ENCODE data around the gene RAB11A. TPM values are rescaled to one million over a fixed set of nuclear protein-coding genes. Genes with fewer than 3 reads are reported as not detected.

RAB11A gene
- 100 to 1,000 TPM; 178 to 223 TPM for total RNA-seq

- Histone ChIP-seq H3K4me1 (replicated peaks) (no peaks in the 10 kb centered on the region), H3K4me3 (peak within 1 kb of the TSS; percentile 84 to 95), H3K9me3 (no peaks in the 10 kb centered on the region), H3K27ac (peak within 1 kb of the TSS; percentile 96 to 98), H3K36me3 (no peaks in the 10 kb centered on the region), H3K27me3 (replicated peaks; ENCODE audit: insufficient read depth) (no peaks in the 10 kb centered on the region)
- DNase-seq (ENCODE audit: low spot score): peak; percentile 94
- TF ChIP-seq CTCF (IDR thresholded peaks at IDR 0.05) (peak in 3 of 4 experiments; percentile 37 to 44 (median 42)), POLR2AphosphoS5 (IDR thresholded peaks at IDR 0.05) (peak; percentile 96), POLR2A (IDR thresholded peaks at IDR 0.05) (peak; percentile 95)
- WGBS: under 1% methylated on average over 62 of the region's 62 CpGs
- intact Hi-C loops (cut with DNase I): loop anchor here (2.0 to 5.0 kb wide), 2 partner anchors 37 to 77 kb away; partner anchors contain the start of gene DENND4A
These were observed at the start of gene RAB11A for GRCh38 chr15:65869126-65869953. Gene RAB11A (plus strand): TSS chr15:65869491. CDS start chr15:65869586, 95 bp downstream.

GRCh38 chr15:65819563-65819960, 49.7 kb upstream of the RAB11A start:
- Histone ChIP-seq H3K27me3 (replicated peaks; ENCODE audit: insufficient read depth) (no peaks in the 10 kb centered on the region), H3K4me3 (no peak overlapping the region), H3K27ac (no peak overlapping the region), H3K9me3 (no peaks in the 10 kb centered on the region), H3K4me1 (replicated peaks) (no peaks in the 10 kb centered on the region), H3K36me3 (no peaks in the 10 kb centered on the region)
- intact Hi-C loops (cut with DNase I): no loop called here
- WGBS: 77% methylated on average over 3 of the region's 3 CpGs
- TF ChIP-seq POLR2A (IDR thresholded peaks at IDR 0.05) (no peak), CTCF (IDR thresholded peaks at IDR 0.05) (no peak), POLR2AphosphoS5 (IDR thresholded peaks at IDR 0.05) (no peak)
- no peak for DNase-seq (ENCODE audit: low spot score)

- Histone ChIP-seq H3K9me3 (no peaks in the 10 kb centered on the region), H3K36me3 (no peaks in the 10 kb centered on the region), H3K27ac (no peak overlapping the region), H3K4me3 (no peak overlapping the region), H3K27me3 (replicated peaks; ENCODE audit: insufficient read depth) (no peaks in the 10 kb centered on the region), H3K4me1 (replicated peaks) (no peaks in the 10 kb centered on the region)
- no peak for DNase-seq (ENCODE audit: low spot score)
- intact Hi-C loops (cut with DNase I): no loop called here
- no peak for TF ChIP-seq POLR2A (IDR thresholded peaks at IDR 0.05)
- no peak for TF ChIP-seq CTCF (IDR thresholded peaks at IDR 0.05)
- TF ChIP-seq POLR2AphosphoS5 (IDR thresholded peaks at IDR 0.05): no peak
These were observed 48.2 kb upstream of the RAB11A start for GRCh38 chr15:65821070-65821469.

DNA sequence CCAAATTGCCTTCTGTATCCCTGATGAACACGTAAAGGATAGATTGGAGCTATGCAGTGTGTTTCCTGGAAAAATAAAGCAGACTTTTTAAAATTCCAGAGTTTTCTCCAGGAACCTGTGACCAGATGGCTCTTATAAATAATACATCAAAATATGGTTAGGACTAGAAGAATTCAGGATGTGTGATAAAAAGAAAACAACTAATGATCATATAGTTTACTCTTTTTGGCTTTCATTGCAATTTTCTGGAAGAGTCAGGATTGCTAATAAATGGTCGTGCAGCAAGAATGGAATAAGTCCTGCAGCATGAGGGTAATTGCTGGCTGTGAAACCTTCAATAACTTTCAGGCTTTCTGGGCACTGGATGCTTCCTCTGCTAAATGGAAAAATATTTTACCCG, 47.0 kb upstream of the RAB11A start:
- no peak for DNase-seq (ENCODE audit: low spot score)
- no peak for TF ChIP-seq POLR2A (IDR thresholded peaks at IDR 0.05)
- no peak for TF ChIP-seq CTCF (IDR thresholded peaks at IDR 0.05)
- TF ChIP-seq POLR2AphosphoS5 (IDR thresholded peaks at IDR 0.05): no peak
- intact Hi-C loops (cut with DNase I): no loop called here
- H3K36me3 ChIP-seq: no peaks in the 10 kb centered on the region
- 69% methylated on average over 3 of the region's 3 CpGs for WGBS
- H3K4me3 ChIP-seq: no peak overlapping the region
- H3K27me3 ChIP-seq (replicated peaks; ENCODE audit: insufficient read depth): no peaks in the 10 kb centered on the region
- no peak overlapping the region for H3K27ac ChIP-seq
- H3K9me3 ChIP-seq: no peaks in the 10 kb centered on the region
- H3K4me1 ChIP-seq (replicated peaks): no peaks in the 10 kb centered on the region

Measured in prostate gland (tissue), 2 donors.